Right kidney (tissue), 1 donor: ENCODE results near the gene KRTCAP2.
A peak's percentile ranks its signal among the peaks of the same experiment; 100 is the strongest.

Source experiments
- DNase-seq: peaks from one replicate; pipeline ENCODE4 v3.0.0-alpha.2; 2016

The KRTCAP2 gene

DNA sequence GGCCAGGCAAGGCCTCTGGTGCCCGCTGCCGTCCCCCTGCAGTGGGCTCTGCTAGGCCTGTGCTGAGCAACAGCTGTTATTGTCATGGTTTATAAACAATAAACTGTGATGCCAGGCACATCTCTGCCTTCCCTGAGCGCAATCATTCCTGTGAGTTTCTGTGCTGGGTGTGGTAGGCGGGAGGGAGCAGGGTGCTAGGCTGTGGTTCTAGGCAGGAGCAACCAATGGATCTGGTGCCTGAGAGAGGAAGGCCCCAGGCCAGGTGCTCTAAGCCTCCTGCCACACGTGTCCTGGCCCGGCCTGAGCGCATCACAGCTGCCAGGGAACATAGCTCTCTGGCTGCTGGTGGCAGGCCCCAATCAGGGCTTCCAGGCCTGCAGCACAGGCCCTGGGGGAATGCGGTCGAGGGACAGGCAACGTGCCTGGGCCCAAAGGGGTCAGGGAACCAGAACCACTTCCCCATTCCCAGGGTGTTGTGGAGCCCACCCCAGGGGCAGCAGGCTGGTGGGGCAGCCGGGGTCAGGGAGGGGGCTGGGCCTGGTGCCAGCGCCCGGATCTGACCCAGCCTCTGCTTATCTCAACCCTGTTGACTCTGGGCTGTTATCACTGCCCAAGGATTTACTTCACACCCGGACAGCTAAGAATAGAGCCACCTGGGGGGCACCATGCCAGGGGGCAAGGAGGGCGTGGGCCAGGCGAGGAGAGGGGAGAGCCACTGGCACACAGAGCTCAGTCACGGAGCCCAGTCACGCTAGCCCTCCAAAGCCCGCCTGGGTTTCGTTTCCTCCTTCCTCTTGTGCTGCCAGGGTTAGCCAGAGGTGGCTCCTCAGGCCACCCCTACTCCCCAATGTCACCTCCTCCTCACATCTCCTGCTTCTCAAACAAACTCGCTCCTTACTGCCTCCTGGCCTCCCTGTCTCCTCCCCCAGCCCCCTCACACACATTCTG lies 12.0 kb upstream of the KRTCAP2 start:
- DNase-seq: peak; percentile 56

- DNase-seq: no peak
Measured at GRCh38 chr1:155184351-155184811, 11.3 kb upstream of the KRTCAP2 start.

DNA sequence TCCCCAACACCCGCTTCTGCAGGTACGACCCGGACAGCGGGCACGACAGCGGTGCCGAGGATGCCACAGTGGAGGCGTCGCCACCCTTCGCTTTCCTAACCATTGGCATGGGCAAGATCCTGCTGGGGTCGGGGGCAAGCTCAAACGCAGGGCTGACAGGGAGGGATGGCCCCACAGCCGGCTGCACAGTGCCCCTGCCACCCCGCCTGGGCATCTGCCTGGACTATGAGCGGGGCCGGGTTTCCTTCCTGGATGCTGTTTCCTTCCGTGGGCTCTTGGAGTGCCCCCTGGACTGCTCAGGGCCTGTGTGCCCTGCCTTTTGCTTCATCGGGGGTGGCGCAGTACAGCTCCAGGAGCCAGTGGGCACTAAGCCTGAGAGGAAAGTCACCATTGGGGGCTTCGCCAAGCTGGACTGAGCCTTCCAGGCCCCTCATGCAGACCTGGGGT lies 10.7 kb upstream of the KRTCAP2 start:
- no peak for DNase-seq

GRCh38 chr1:155182052-155182550 lies 9.0 kb upstream of the KRTCAP2 start:
- DNase-seq: no peak

DNA sequence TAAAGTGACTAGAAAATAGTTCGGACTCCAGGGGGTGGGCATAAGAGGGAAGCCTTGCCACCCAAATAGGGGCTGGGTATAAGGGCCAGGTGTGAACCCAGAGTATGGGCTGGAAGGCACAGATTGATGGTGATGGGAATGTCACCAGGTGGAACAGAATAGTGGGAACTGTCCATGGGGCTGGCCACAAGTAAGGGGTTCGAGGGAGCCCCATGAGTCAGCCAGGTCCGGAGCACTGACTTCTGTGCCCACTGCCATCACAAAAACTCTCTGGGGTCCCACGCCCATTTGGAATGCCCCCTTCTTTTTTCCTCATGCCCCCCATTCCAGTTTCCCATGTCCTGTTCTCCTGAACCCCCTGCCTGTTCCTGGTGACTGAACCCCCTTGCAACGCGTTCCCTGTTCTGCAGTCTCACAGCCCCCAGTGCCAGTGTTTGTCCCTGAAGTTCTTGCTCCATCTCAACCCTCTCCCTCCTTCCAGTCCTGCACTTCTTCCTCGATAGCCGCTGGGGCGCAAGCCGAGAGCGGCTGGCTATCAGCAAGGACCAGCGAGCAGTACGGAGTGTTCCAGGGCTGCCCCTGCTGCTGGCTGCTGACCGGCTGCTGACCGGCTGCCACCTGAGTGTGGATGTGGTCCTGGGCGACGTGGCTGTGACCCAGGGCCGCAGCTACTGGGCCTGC lies 8.4 kb upstream of the KRTCAP2 start:
- no peak for DNase-seq

DNA sequence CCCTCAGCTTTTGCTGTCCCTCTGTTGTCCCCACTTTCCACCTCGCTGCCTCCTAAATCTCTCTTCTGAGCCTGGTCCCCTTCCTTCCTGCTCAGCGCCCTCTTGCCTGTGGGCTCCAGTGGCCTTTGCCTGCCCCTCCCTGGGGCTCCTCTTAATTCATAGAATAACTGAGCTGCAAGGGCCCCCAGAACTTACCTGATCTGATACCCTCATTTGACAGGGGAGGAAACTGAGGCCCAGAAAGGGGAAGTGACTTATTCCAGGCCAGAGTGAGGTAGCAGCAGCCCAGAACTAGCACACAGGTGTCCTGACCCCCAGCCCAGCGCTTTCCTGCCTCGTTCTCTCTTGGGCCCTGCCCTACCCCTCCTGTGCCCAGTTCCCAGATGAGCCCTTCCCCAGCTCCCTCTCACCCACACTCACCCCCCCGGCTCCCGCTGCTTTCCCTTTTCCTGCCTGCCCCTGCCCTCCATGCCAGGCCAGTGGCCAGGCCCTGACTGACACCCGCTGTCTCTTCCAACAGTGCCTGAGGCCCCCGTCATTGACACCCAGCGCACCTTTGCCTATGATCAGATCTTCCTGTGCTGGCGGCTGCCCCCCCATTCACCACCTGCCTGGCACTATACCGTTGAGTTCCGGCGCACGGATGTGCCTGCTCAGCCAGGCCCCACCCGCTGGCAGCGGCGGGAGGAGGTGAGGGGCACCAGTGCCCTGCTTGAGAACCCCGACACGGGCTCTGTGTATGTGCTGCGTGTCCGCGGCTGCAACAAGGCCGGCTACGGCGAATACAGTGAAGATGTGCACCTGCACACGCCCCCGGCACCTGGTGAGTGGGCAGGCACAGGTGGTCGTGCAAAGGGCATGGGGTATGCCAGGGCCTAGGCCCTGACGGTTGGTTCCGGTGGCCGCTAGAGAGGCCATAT lies 6.3 kb upstream of the KRTCAP2 start:
- DNase-seq: no peak

- DNase-seq: no peak
Measured at GRCh38 chr1:155178441-155179111, 5.5 kb upstream of the KRTCAP2 start.

DNA sequence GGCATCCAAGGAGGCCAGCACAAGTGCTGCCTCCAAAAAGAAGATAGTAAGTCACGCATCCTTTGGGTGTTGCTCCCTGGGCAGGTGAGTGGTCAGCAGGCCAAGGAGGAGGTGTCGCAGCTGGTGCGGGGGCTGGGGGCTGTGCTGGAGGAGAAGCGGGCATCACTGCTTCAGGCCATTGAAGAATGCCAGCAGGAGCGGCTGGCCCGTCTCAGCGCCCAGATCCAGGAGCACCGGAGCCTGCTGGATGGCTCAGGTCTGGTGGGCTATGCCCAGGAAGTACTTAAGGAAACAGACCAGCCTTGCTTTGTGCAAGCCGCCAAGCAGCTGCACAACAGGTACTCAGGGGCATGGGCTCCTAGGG lies 4.8 kb upstream of the KRTCAP2 start:
- DNase-seq: no peak

- DNase-seq: no peak
Measured at GRCh38 chr1:155177192-155177917, 4.3 kb upstream of the KRTCAP2 start.

DNA sequence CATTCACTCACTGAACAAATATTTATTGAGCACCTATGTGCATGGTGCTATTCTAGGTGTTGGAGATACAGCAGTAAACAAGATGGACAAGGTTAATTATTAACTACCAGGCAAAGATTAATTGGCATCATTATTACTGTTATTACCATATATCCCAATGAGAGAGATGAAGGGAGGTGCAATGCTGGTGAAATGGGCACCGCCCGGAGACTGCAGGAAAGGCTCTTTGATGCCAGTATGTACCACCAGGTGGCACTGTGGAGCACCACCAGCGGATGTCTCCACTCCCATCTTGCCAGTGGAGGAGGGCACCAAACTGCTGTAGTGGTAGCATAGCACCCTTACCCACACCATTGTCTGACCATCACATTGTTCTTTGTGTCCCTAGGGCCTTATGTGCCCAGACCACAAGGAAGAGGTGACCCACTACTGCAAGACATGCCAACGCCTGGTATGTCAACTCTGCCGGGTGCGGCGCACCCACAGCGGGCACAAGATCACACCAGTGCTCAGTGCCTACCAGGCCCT lies 3.5 kb upstream of the KRTCAP2 start:
- peak; percentile 64 for DNase-seq

GRCh38 chr1:155175927-155176371 lies 2.8 kb upstream of the KRTCAP2 start:
- DNase-seq: no peak

GRCh38 chr1:155175281-155175926 lies 2.3 kb upstream of the KRTCAP2 start:
- DNase-seq: no peak

- peak; percentile 37 for DNase-seq
Measured at GRCh38 chr1:155174324-155175280, 1.5 kb upstream of the KRTCAP2 start.

DNA sequence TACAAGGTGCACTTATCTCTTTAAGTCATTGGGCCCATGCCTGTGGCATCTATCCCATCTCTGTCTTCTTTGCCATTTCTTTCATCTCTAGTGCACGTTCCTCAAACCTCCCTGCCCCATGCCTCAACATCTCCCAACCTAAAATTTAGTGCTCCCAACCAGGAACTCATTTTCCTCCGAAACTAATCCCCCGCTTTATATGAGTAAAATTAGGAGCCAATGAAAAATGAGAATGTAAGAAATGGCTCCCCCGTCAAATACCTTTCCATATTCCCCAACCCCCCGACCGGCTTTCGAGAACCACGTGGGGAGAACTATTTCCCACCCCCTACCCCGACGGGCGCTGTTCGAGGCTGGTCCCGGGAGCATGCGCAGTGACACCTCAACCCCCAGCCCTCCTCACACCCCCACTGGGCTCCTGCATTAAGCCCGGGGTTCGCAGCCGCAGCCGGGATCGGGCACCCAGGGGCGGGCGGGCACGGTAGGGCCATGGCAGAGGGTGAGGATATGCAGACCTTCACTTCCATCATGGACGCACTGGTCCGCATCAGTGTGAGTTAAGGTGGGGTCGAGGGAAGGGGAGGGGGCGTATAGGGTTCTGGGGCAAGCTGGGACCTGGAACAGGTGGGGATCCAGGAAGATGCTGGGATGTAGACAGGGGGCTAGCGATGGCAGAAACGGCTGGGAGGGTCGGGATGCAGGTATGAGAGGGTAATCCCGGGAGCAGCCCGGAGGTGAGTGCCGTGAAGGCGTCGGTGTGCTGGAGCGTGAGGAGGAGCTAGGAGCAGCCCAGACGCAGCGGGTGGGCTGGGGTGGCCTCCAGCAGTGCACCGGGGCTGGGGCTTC lies 597 bp upstream of the KRTCAP2 start, which contains the start of gene TRIM46:
TRIM46 (plus strand) TSS at position 372 of the 846 bp plus-strand sequence; CDS start at position 490, 118 bp downstream.
- DNase-seq: peak; percentile 56

DNA sequence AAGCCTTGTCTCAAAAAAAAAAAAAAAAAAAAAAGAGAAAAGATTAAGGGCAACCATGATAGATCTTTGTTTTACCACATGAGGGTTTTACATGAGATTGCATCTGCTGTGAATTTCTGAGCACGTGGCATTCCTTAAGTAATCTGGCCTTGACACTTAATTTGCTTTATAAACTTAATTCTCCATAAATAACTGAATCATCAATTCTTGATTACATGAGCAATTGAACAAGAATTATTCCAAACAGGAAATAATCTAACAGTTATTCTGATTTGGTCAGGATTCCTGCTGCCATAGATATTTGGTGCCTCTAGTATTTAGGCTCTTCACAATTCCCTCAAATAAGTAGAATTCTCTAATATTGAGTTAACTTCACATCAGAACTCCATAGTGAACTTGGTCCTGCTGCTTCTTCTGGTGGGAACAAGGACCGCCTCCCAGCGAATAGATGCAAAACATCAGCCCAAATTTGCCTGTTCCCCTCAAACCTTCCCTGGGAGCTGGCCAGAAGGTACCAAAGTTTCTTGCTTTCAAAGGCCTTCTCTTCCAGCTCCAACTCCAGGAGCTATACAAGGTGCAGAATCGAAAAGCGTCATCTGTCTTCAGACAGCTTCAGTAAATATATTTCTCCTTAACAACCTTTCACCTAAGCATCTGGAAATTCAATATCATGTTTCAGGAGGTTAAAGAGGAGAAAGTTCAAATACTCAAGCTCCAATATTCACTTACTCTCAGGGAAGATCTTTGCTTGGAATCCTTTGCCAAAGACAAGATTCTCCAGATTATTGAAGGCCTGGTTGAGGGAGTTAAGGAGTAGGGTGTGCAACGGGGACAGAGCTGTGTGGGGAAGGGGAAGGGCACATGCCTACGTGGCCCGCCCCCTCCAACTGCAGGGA lies 1.0 kb downstream of the KRTCAP2 start:
- DNase-seq: no peak

GRCh38 chr1:155170806-155171205 lies 2.3 kb downstream of the KRTCAP2 start:
- no peak for DNase-seq
